Ishikawa (cell line): ENCODE data around the gene SPATA46.

Experiments
- CEBPB ChIP-seq: IDR thresholded peaks from 2 replicates; pipeline ENCODE4 v1.6.1; 2012
- CREB1 ChIP-seq: IDR thresholded peaks from 2 replicates; pipeline ENCODE4 v1.6.1; 2012; ENCODE audit warnings: low read depth
- EP300 ChIP-seq: IDR thresholded peaks from 2 replicates; pipeline ENCODE4 v1.6.1; 2012; ENCODE audit warnings: borderline replicate concordance
- TAF1 ChIP-seq: IDR thresholded peaks from 2 replicates; pipeline ENCODE4 v1.6.1; 2012; ENCODE audit warnings: low read depth, mild to moderate bottlenecking
- TCF12 ChIP-seq: IDR thresholded peaks from 2 replicates; pipeline ENCODE4 v1.6.1; 2012; ENCODE audit warnings: low read depth
- YY1 ChIP-seq: IDR thresholded peaks from 2 replicates; pipeline ENCODE4 v1.6.1; 2012; ENCODE audit warnings: low read depth

DNA sequence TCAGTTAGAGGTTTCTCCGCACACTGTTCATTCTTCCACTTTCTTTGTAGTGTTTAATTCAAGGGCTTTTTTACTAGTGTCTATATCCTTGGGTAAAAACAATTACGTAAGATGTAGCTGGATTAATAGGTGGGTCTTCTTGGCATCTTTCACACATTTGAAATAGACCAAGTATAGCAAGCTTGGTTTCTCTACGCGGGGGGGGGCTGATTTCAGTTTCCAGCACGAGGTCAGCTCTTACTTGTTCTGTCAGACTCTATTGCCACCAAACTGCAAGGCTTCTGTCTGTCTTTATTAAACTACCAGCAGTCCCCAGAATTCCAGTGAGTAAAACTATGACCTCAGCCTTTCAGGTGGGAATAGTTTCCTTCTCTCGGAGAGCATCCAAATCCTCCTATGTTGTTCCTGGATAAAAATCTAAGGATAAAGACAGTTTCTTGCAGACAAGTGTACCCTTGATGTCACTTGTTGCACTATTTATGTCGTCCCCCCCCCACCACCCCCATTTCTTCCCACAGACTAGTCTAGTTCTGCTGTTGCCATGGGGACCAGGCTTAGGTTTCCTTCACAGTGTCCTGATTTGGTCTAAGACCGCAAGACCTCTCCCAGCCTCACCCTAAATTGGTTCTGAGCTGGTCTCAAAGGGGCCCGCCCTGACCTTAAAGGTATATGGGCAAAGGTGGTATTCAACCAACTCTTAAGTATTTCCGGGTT, 17.0 kb downstream of the SPATA46 start:
- TF ChIP-seq CEBPB (no peak), EP300 (no peak), TCF12 (no peak), YY1 (no peak), TAF1 (no peak), CREB1 (no peak)
